ENCODE measurements around the gene CHD5. TPM values are rescaled to one million over a fixed set of nuclear protein-coding genes. Genes with fewer than 3 reads are reported as not detected.
"Not testable (repeated sequence)": the region's sequence is repeated elsewhere in the genome, so short reads cannot be mapped to it uniquely, and the experiment has no call there.

Gene CHD5
- total and polyA plus RNA-seq, 7 experiments from 2014 or later: 0.14 to 2.8 (median 0.37) TPM; not detected in 2

- POLR2A ChIA-PET; H3K4me3 ChIP-seq (ENCODE audit: low read length); H3K4me3 Mint-ChIP-seq; CTCF ChIA-PET; H3K4me1 Mint-ChIP-seq; H3K9me3 ChIP-seq (ENCODE audit: control insufficient read depth in 2 of 3, low read length in 3 of 3); H3K27me3 ChIP-seq (ENCODE audit: control insufficient read depth in 2 of 2, insufficient read depth in 2 of 2, low read length in 2 of 2); H3K9me3 Mint-ChIP-seq; H3K27ac Mint-ChIP-seq; H3K4me1 ChIP-seq (ENCODE audit: control insufficient read depth in 2 of 2, insufficient read depth in 2 of 2, low read length in 2 of 2); ATAC-seq; H3K27ac ChIP-seq (ENCODE audit: low read depth, low read length); intact Hi-C loops (cut with micrococcal nuclease); DNase-seq: not testable (repeated sequence)
- H3K36me3 Mint-ChIP-seq: peaks cover 5 to 23% (median 12%) of the 10 kb centered on the region in 5 donors
- peaks cover 0 to 24% (median 0%) of the 10 kb centered on the region in 3 experiments for H3K36me3 ChIP-seq (ENCODE audit: control insufficient read depth in 2 of 3, insufficient read depth in 3 of 3, low read length in 3 of 3)
- H3K27me3 Mint-ChIP-seq: peaks cover 0 to 16% (median 4%) of the 10 kb centered on the region in 5 donors
These were observed 39.5 kb upstream of the CHD5 start for GRCh38 chr1:6219641-6220040.

- Histone ChIP-seq H3K27me3 (ENCODE audit: control insufficient read depth in 2 of 2, insufficient read depth in 2 of 2, low read length in 2 of 2) (no peaks in the 10 kb centered on the region), H3K4me1 (ENCODE audit: control insufficient read depth in 2 of 2, insufficient read depth in 2 of 2, low read length in 2 of 2) (no peaks in the 10 kb centered on the region), H3K36me3 (ENCODE audit: control insufficient read depth in 2 of 3, insufficient read depth in 3 of 3, low read length in 3 of 3) (peaks cover 0 to 13% (median 0%) of the 10 kb centered on the region in 3 experiments), H3K9me3 (ENCODE audit: control insufficient read depth in 2 of 3, low read length in 3 of 3) (no peaks in the 10 kb centered on the region), H3K4me3 (ENCODE audit: low read length) (no peak overlapping the region), H3K27ac (ENCODE audit: low read depth, low read length) (no peak overlapping the region)
- ChIA-PET POLR2A (no interaction called here), CTCF (no interaction called here)
- H3K4me1 Mint-ChIP-seq: peaks cover 0 to 2% (median 0%) of the 10 kb centered on the region in 7 donors
- H3K27ac Mint-ChIP-seq: no peak overlapping the region
- no peak overlapping the region for H3K4me3 Mint-ChIP-seq
- H3K36me3 Mint-ChIP-seq: peaks cover 2 to 12% (median 4%) of the 10 kb centered on the region in 5 donors
- ATAC-seq (no peak), DNase-seq (no peak)
- H3K9me3 Mint-ChIP-seq: peaks cover 0 to 2% (median 0%) of the 10 kb centered on the region in 11 donors
- H3K27me3 Mint-ChIP-seq: peaks cover 0 to 16% (median 4%) of the 10 kb centered on the region in 5 donors
- intact Hi-C loops (cut with micrococcal nuclease): no loop called here
These were observed 38.4 kb upstream of the CHD5 start for GRCh38 chr1:6218375-6219164.

GRCh38 chr1:6212193-6212959, 32.3 kb upstream of the CHD5 start:
- H3K4me3 Mint-ChIP-seq: peak overlapping the region in 1 of 10 donors; percentile 33
- CTCF ChIA-PET: no interaction called here

GRCh38 chr1:6211731-6212130, 31.6 kb upstream of the CHD5 start:
- H3K36me3 Mint-ChIP-seq: peaks cover 0 to 23% (median 0%) of the 10 kb centered on the region in 5 donors
- H3K4me3 ChIP-seq (ENCODE audit: low read length): no peak overlapping the region
- peaks cover 0 to 23% (median 10%) of the 10 kb centered on the region in 5 donors for H3K27me3 Mint-ChIP-seq
- H3K27ac ChIP-seq (ENCODE audit: low read depth, low read length): no peak overlapping the region
- intact Hi-C loops (cut with micrococcal nuclease): no loop called here
- DNase-seq: no peak
- ChIA-PET CTCF (no interaction called here), POLR2A (no interaction called here)
- no peaks in the 10 kb centered on the region for H3K4me1 ChIP-seq (ENCODE audit: control insufficient read depth in 2 of 2, insufficient read depth in 2 of 2, low read length in 2 of 2)
- no peak for ATAC-seq
- no peak overlapping the region for H3K4me3 Mint-ChIP-seq
- no peak overlapping the region for H3K27ac Mint-ChIP-seq
- no peaks in the 10 kb centered on the region for H3K9me3 ChIP-seq (ENCODE audit: control insufficient read depth in 2 of 3, low read length in 3 of 3)
- peaks cover 0 to 7% of the 10 kb centered on the region in 2 donors for H3K27me3 ChIP-seq (ENCODE audit: control insufficient read depth in 2 of 2, insufficient read depth in 2 of 2, low read length in 2 of 2)
- H3K4me1 Mint-ChIP-seq: peaks cover 0 to 18% (median 6%) of the 10 kb centered on the region in 7 donors
- H3K9me3 Mint-ChIP-seq: peaks cover 0 to 3% (median 0%) of the 10 kb centered on the region in 11 donors
- H3K36me3 ChIP-seq (ENCODE audit: control insufficient read depth in 2 of 3, insufficient read depth in 3 of 3, low read length in 3 of 3): no peaks in the 10 kb centered on the region

More at GRCh38 chr1:6212193-6212959, 32.3 kb upstream of the CHD5 start:
- peaks cover 0 to 3% (median 0%) of the 10 kb centered on the region in 11 donors for H3K9me3 Mint-ChIP-seq
- Histone ChIP-seq H3K4me3 (ENCODE audit: low read length) (no peak overlapping the region), H3K36me3 (ENCODE audit: control insufficient read depth in 2 of 3, insufficient read depth in 3 of 3, low read length in 3 of 3) (no peaks in the 10 kb centered on the region), H3K27me3 (ENCODE audit: control insufficient read depth in 2 of 2, insufficient read depth in 2 of 2, low read length in 2 of 2) (peaks cover 0 to under 1% of the 10 kb centered on the region in 2 donors), H3K9me3 (ENCODE audit: control insufficient read depth in 2 of 3, low read length in 3 of 3) (no peaks in the 10 kb centered on the region), H3K4me1 (ENCODE audit: control insufficient read depth in 2 of 2, insufficient read depth in 2 of 2, low read length in 2 of 2) (no peaks in the 10 kb centered on the region), H3K27ac (ENCODE audit: low read depth, low read length) (no peak overlapping the region)
- H3K36me3 Mint-ChIP-seq: peaks cover 0 to 20% (median 0%) of the 10 kb centered on the region in 5 donors
- H3K27ac Mint-ChIP-seq: no peak overlapping the region
- intact Hi-C loops (cut with micrococcal nuclease): no loop called here
- peaks cover 0 to 20% (median 16%) of the 10 kb centered on the region in 5 donors for H3K27me3 Mint-ChIP-seq
- ATAC-seq: no peak
- no peak for DNase-seq
- peaks cover 0 to 14% (median 3%) of the 10 kb centered on the region in 7 donors for H3K4me1 Mint-ChIP-seq
- POLR2A ChIA-PET: no interaction called here

- H3K27ac ChIP-seq (ENCODE audit: low read depth, low read length): no peak overlapping the region
- Mint-ChIP-seq H3K27ac (no peak overlapping the region), H3K9me3 (peaks cover 0 to 3% (median 0%) of the 10 kb centered on the region in 11 donors), H3K4me3 (no peak overlapping the region), H3K4me1 (peaks cover 0 to 18% (median 7%) of the 10 kb centered on the region in 7 donors), H3K36me3 (peaks cover 0 to 23% (median 0%) of the 10 kb centered on the region in 5 donors), H3K27me3 (peaks cover 0 to 24% (median 10%) of the 10 kb centered on the region in 5 donors)
- peaks cover 0 to 8% of the 10 kb centered on the region in 2 donors for H3K27me3 ChIP-seq (ENCODE audit: control insufficient read depth in 2 of 2, insufficient read depth in 2 of 2, low read length in 2 of 2)
- peaks cover 0 to 1% of the 10 kb centered on the region in 2 donors for H3K4me1 ChIP-seq (ENCODE audit: control insufficient read depth in 2 of 2, insufficient read depth in 2 of 2, low read length in 2 of 2)
- no peaks in the 10 kb centered on the region for H3K9me3 ChIP-seq (ENCODE audit: control insufficient read depth in 2 of 3, low read length in 3 of 3)
- H3K36me3 ChIP-seq (ENCODE audit: control insufficient read depth in 2 of 3, insufficient read depth in 3 of 3, low read length in 3 of 3): no peaks in the 10 kb centered on the region
- ATAC-seq (no peak), DNase-seq (no peak)
- ChIA-PET POLR2A (no interaction called here), CTCF (no interaction called here)
- no peak overlapping the region for H3K4me3 ChIP-seq (ENCODE audit: low read length)
- intact Hi-C loops (cut with micrococcal nuclease): no loop called here
These were observed 30.7 kb upstream of the CHD5 start for GRCh38 chr1:6210591-6211355.
